Measurements from ENCODE around the gene CAVIN1.

- TF ChIP-seq POLR2A (IDR thresholded peaks at IDR 0.05; ENCODE audit: low read depth) = no peak
- TF ChIP-seq, protein P1, sequence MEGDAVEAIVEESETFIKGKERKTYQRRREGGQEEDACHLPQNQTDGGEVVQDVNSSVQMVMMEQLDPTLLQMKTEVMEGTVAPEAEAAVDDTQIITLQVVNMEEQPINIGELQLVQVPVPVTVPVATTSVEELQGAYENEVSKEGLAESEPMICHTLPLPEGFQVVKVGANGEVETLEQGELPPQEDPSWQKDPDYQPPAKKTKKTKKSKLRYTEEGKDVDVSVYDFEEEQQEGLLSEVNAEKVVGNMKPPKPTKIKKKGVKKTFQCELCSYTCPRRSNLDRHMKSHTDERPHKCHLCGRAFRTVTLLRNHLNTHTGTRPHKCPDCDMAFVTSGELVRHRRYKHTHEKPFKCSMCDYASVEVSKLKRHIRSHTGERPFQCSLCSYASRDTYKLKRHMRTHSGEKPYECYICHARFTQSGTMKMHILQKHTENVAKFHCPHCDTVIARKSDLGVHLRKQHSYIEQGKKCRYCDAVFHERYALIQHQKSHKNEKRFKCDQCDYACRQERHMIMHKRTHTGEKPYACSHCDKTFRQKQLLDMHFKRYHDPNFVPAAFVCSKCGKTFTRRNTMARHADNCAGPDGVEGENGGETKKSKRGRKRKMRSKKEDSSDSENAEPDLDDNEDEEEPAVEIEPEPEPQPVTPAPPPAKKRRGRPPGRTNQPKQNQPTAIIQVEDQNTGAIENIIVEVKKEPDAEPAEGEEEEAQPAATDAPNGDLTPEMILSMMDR (IDR thresholded peaks at IDR 0.05) = no peak
Measured at GRCh38 chr17:42421136-42421506, 1.9 kb downstream of the CAVIN1 start.
